ENCODE measurements around the gene UNG.

The UNG gene

DNA sequence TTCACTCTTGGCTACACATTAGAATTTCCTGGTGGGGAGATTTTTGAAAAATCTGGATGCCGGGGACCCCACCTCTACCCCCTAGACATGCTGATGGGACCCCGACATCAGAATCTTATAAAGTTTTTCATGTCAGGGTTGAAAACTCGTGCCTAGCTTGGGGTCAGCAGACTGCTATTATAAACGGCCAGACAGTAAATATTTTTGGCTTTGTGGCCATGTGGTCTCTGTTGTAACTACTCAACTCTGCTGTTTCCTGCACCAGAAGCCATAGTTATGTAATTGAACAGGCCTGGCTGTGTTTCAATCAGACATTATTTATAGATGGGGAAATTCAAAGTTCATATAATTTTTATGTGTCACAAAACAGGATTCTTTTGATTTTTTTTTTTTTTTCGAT, 60.6 kb downstream of the UNG start:
- DNase-seq, result no peak

DNA sequence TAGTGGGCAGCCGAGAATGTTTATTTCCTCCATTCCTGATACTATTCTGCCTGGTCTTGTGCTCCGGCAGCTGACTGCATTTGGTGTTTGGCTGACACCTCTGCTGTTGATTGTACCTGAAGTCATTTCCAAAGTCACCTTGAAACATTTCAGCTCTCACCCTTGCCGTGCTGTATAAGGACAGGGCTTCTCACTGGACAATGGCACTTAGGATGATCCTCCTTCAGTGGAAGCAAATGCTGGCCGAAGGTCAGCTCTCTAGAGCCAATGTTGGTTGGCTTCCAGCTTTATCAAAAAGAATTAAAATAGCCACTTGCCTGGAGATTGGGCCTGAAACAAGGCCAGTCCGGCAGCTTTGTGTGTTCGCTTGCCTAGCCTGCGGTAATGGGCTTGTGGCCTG, 63.0 kb downstream of the UNG start:
- no peak for DNase-seq
